ENCODE data around the gene TEX22.
A peak's percentile ranks its signal among the peaks of the same experiment; 100 is the strongest.

Gene TEX22

GRCh38 chr14:105367116-105368031, 31.0 kb upstream of the TEX22 start:
- DNase-seq: no peak

DNA sequence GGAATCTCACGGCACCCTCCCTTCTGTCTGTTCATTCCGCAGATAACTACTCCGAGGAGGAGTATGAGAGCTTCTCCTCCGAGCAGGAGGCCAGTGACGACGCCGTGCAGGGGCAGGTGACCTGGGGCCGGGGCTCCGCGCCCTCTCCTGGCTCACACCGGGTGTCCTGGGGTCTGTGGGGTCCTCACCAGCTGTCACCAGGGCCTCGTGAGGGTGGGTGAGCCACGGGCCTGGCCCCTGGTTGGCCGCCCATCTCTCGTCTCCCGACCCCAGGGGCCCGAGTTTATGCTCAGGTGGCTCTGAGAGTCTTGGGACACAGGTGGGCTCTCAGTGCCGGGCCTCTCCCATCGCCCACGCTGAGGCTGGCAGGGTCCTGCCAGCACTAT, 30.3 kb upstream of the TEX22 start:
- DNase-seq: no peak

DNA sequence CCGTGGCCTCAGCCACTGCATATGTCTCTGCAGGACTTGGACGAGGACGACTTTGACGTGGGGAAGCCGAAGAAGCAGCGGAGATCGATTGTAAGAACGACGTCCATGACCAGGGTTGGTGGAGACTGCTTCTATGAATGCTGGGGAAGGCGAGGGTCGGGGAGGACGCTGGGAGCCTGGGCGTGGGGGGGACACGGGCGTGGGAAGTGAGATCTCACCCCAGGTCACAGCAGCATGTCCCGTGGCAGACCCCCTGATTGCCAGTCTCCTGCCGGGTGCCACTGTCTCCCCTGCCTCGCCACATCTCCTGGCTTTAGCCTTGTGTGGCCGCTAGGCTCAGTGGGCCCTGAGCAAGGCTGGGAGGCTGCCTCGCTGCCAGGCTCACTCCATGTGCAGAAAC, 29.9 kb upstream of the TEX22 start:
- no peak for DNase-seq

DNA sequence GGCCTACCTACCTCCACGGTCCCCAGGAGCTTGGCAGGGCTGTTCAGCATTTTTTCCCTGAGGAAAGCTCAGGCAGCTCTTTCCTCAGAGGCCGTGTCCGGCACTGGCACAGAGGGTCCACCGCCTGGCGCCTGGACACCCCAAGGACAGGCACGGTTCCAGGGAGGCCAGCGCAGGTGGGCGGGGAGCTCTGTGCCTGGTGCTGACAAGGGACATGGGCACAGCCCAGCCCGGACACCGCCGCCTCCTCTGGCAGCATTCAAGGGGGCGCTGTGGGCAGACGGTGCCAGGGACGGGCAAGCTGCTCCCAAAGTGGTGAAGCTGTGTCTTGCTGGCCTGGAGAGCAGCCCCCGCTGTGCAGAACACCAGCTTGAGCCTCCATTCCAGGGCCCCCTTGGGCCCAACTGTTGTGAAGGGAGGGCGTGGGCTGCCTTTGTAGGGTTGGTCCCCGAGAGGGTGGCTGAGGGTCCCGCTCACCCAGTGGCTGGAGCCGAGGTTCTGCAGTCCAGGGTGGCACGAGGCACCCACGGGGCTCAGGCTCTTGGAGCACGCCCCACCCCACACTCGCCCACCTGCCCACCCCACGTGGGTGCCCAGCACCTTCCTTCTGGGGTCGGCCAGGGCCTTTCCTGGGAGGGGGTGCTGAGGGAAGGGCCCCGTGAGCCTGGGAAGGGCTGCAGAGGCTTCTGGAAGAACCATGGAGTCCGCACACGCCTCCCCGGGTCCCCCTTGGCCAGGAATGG, 29.3 kb upstream of the TEX22 start:
- no peak for DNase-seq

GRCh38 chr14:105369653-105370040, 28.7 kb upstream of the TEX22 start:
- no peak for DNase-seq

DNA sequence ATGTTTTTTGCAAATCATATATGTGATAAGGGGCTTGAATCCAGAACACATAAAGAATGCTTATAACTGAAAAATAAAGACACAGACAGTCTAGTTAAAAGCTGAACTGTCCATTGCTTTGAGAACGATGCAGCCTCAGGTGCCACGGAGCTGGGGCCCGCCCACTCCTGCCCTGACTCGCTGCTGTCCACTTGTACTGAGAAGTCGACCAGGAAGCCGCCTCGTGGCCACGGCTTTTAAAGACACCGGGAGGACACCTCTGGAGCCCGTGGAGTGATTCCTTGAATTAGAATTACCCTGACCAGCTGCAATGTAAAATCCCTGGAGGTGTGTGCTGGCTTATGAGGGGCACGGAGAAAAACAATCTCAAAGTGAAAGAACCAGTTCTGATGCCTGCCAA, 23.9 kb upstream of the TEX22 start:
- no peak for DNase-seq

DNA sequence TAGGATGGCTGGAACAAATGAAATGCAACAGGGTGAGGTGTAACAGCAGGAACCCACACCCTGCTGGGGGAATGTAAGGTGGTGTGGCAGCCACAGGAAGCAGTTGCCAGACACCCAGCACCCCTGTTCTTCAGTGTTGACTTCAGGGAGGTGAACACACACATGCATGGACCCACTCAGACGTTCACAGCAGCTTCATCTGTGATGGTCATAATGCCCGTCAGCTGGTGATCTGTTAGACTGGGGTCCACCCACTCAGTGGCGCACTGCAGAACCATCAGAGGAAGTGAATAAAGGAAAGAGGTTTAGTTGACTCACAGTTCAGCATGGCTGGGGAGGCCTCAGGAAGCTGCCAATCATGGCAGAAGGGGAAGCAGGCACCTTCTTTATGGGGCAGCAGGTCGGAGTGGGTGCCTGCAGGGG, 22.7 kb upstream of the TEX22 start:
- peak; percentile 20 for DNase-seq

- no peak for DNase-seq
Observed at GRCh38 chr14:105376521-105377440, 21.6 kb upstream of the TEX22 start.

DNA sequence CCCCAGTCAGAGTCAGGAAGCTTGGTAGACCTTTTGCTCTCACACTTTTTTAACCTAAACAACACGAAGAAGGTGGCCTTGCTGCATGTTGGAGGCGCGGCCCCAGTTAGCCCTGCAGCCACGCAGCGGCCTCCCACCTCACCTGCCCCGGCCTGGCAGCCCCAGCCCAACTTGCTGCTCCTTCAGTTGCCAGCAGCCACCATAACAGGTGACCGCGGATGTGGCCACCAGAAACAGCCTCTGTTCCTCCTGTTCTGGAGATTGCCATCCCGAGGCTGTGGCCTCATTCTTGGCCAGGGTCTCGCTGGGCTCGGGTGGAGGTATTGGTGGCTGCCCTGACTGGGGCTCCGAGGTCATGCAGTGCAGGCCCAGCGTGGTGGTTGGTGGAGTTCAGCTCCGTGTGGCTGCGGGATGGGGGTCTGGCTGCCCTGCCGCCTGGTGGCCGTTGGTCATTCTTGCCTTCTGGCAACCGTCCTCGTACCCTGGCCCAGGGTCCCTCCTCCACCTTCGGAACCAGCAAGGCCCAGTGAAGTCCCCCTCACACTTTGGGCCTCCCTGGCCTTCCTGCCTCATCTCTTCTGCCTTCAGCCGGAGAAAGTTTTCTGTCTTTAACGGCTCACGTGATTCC, 20.7 kb upstream of the TEX22 start:
- DNase-seq: no peak

- no peak for DNase-seq
Observed at GRCh38 chr14:105378199-105378598, 20.1 kb upstream of the TEX22 start.

- no peak for DNase-seq
Observed at GRCh38 chr14:105378873-105379685, 19.3 kb upstream of the TEX22 start.

- DNase-seq: no peak
Observed at GRCh38 chr14:105379946-105380345, 18.4 kb upstream of the TEX22 start.

DNA sequence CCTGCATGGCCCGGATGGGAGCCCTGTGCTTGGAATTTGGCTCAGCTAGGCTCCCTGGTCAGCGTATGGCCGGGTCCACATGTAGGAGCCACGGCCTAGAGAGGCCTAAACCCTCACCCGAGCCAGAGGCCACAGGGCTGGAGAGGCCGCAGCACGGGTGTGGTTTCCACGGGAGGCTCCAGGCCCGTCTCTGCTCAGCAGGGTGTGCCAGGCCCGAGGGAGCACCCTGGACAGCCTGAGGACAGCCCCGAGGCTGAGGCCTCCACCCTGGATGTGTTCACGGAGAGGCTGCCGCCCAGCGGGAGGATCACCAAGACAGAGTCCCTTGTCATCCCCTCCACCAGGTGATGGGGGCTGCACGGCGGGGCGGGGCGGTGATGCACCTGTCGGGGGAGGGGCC, 17.6 kb upstream of the TEX22 start:
- no peak for DNase-seq

DNA sequence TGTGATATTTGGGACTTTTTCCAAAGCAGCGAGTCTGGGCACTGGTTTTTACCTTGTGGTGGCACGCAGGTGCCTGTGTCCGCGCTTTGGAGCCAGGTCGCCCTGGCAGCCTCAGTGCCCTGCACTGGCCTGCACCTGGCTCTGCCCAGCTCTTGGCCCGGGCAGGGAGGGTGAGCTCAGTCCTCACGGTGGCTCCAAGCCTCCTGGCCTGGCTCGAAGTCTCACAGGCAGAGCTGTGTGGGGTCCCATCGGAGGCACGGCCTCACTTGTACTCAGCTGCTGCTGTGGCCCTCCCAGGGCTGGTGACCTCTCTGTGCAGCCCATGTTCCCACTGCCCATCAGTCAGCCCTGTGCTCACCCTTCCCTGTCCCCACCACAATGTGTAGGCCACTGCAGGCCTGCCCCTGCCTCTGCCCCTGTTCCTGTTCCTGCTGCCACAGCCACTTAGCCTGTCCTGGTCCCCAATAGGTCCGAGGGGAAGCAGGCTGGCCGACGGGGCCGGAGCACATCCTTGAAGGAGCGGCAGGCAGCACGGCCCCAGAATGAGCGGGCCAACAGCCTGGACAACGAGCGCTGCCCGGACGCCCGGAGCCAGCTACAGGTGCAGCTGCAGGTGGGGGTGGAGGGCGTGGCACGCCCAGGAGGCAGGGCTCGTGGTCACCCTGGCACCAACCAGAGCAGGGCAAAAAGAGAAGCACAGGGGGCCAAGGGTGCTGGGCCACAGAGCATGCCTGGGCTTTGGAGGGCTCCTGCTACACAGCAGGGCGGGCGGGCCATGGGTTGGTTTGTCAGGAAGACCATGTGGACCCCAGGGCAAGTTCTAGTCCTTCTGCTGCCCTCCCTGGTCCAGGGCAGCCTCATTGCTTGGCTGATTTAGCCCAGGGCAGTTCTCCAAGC, 16.6 kb upstream of the TEX22 start:
- no peak for DNase-seq

DNA sequence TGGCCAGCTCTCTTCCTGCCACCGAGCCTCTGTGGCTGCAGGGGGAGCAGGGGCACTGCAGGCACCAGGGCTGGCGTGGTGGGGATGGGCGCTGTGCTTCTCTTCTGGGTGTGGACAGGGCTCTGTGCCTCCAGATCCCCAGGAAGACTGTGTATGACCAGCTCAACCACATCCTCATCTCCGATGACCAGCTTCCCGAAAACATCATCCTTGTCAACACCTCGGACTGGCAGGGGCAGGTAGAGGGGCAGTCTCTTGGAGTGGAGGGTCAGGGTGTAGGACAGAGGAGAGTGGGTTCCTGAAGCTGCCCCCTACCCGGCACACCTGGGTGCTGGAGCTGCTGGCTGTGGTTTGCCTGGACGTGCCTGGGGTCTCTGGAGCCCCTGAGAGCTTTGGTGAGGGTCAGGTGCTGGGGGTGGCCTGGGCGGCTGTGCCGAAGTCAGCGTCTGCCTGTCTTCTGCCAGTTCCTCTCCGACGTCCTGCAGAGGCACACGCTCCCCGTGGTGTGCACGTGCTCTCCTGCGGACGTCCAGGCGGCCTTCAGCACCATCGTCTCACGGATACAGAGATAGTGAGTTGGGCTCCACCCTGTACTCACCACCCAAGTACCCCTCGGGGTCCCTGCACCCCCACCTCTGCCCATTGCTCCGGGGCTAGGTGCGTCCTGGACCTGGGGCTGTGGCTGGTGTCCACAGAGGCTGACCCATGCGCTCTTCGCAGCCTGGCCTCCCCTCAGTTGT, 15.8 kb upstream of the TEX22 start:
- DNase-seq: no peak

DNA sequence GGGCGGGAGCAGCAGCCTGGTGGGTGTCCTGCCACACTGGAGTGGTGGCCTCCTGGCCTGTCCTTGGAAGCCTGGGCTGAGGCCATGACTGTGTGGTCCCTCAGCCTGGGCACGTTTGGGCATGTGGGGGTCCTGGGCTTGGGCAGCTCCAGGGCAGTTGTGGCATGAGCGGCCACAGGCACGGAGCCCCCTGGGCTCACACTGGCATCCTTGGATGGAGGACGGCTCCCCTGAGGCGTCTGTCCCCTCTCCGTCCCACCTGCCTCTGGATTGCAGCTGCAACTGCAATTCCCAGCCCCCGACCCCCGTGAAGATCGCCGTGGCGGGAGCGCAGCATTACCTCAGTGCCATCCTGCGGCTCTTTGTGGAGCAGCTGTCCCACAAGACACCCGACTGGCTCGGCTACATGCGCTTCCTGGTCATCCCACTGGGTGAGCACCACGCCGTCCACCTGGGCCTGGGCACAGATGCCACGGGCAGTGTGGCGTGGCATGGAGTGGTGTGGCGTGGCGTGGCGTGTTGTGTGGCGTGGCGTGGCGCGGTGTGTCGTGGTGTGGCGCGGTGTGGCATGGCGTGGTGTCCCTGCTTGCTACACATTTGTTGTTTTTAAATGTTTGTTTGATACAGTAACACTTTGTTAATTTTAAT, 15.1 kb upstream of the TEX22 start:
- DNase-seq: no peak

DNA sequence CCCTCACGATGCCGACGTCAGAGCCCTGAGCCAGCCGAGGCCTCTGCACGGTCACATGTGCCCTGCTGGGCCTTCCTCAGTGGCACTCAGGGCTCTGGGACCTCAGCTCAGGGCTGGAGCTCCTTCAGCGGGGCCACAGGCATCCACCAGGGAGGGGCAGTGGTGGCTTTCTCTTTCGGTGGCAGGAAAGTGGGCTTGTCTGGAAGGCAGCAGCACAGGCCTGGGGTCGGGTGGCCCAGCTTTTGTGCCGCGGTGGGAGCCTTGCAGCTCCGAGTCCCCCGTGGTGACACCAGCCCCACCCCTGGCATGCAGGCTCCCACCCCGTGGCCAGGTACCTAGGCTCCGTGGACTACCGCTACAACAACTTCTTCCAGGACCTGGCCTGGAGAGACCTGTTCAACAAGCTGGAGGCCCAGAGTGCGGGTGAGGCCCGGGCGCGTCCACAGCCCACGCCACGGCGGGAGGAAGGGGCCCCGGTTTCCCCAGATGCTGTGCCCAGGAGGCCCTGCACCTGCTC, 14.2 kb upstream of the TEX22 start:
- DNase-seq: no peak

DNA sequence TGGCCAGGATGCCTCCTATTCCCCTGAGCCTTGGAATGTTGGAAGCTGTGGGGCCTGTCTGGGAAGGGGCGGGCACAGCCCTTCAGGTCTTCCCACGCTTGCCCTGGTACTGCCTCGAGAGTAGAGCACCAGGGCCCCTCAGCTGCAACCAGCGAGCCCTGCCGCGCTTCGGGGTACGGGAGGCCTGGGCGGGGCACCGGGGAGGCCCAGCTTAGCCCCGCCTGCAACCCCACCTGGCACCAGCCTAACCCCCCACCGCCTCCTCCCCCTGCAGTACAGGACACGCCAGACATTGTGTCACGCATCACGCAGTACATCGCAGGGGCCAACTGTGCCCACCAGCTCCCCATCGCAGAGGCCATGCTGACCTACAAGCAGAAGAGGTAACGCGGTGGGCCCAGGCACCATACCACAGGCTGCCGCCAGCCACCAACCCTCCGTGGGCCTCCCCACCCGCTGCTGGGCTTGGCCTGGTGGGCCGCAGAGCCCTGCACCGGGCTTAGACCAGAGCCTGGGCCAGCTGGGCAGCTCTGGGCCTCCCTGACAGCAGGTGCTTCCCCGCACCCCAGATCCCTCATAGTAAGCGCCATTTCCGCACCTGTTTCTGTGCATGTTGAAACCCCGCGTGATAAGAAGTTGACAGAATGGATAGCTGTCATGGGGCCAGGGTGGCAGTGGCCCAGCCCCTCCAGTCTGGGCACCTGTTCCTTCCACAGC, 13.6 kb upstream of the TEX22 start:
- DNase-seq: no peak

- no peak for DNase-seq
Observed at GRCh38 chr14:105385322-105385637, 13.1 kb upstream of the TEX22 start.

Data from activated CD4-positive, alpha-beta T cell treated with anti-CD3 and anti-CD28 coated beads, Interleukin-2, amount 50 U/mL, for 4 hours (primary cell).